Sigmoid colon (tissue), 4 donors: ENCODE results near the gene PGPEP1.

ENCODE experiments used
- EP300 ChIP-seq, 4 donors: sonication (generic); formaldehyde crosslinking; IDR thresholded peaks; one replicate each; pipeline ENCODE4 v1.6.1; 2017; ENCODE audit warnings: antibody characterized with exemption in 4 of 4
- POLR2A ChIP-seq, 2 donors: fragments of 450-650 bp; IDR thresholded peaks; one replicate each; pipeline ENCODE4 v1.6.1; 2016; ENCODE audit warnings: antibody characterized with exemption in 2 of 2, mild to moderate bottlenecking in 2 of 2, moderate library complexity in 2 of 2
- TF ChIP-seq, protein P1 (sequence below), 4 experiments: fragments of 450-650 bp in 3 of 4; fragments of 200-600 bp in 1 of 4; IDR thresholded peaks; one replicate each; pipeline ENCODE4 v1.5.1; 2016 to 2019; ENCODE audit warnings: antibody characterized with exemption in 4 of 4, mild to moderate bottlenecking in 3 of 4, moderate library complexity in 2 of 4

DNA sequence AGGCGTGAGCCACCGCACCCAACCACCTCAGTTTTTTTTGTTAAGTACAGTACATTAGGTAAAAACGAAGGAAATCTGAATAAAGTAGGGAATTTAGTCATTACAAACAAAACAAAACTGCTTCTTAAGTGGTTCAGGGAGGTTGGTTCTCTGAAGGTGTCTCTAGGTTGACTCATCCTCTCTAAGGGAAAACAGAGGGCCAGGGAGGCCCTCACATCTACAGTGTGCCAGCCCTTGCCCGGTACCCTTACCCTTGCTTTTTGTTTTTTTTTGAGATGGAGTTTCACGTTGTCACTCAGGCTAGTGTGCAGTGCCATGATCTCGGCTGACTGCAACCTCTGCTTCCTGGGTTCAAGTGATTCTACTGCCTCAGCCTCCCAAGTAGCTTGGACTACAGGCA lies 41.8 kb upstream of the PGPEP1 start:
- no peak for TF ChIP-seq POLR2A (IDR thresholded peaks at IDR 0.05)
- TF ChIP-seq, protein P1, sequence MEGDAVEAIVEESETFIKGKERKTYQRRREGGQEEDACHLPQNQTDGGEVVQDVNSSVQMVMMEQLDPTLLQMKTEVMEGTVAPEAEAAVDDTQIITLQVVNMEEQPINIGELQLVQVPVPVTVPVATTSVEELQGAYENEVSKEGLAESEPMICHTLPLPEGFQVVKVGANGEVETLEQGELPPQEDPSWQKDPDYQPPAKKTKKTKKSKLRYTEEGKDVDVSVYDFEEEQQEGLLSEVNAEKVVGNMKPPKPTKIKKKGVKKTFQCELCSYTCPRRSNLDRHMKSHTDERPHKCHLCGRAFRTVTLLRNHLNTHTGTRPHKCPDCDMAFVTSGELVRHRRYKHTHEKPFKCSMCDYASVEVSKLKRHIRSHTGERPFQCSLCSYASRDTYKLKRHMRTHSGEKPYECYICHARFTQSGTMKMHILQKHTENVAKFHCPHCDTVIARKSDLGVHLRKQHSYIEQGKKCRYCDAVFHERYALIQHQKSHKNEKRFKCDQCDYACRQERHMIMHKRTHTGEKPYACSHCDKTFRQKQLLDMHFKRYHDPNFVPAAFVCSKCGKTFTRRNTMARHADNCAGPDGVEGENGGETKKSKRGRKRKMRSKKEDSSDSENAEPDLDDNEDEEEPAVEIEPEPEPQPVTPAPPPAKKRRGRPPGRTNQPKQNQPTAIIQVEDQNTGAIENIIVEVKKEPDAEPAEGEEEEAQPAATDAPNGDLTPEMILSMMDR (IDR thresholded peaks at IDR 0.05): no peak
- TF ChIP-seq EP300 (IDR thresholded peaks at IDR 0.05): no peak
